A673 (cell line): Measurements from ENCODE around the gene KCMF1. TPM values are rescaled to one million over a fixed set of nuclear protein-coding genes. Genes with fewer than 3 reads are reported as not detected.

Experiments used
- BruUV-seq: library from RNA; stranded (reverse); fragments of 400-500 nt; replicated peaks from 2 replicates; lab custom pipeline; 2021; lab: Mats Ljungman, UMichigan
- CTCF ChIA-PET: fragments of 300-600 bp; sonication (Branson Sonifier 250); formaldehyde crosslinking; loops from one replicate; lab custom pipeline; 2022; ENCODE audit warnings: antibody characterized with exemption; lab: Charles Lee
- POLR2A ChIA-PET: fragments of 300-600 bp; sonication (Branson Sonifier 250); formaldehyde crosslinking; loops from one replicate; lab custom pipeline; 2022; ENCODE audit warnings: antibody characterized with exemption; ENCODE audit not compliant: low non-redundant PET; lab: Charles Lee
- DNase-seq: peaks from one replicate; pipeline ENCODE4 v3.0.0-alpha.2; 2015; ENCODE audit warnings: low spot score
- H3K27ac ChIP-seq: fragments of 200-600 bp; sonication (generic); 2 replicates; pipeline ENCODE4 v1.5.1; 2016; ENCODE audit warnings: mixed run types, low read depth, mild to moderate bottlenecking, mixed read lengths, antibody characterized with exemption, low read length; ENCODE audit not compliant: poor library complexity, severe bottlenecking
- H3K27me3 ChIP-seq: fragments of 200-600 bp; sonication (generic); replicated peaks from 2 replicates; pipeline ENCODE4 v1.6.1; 2017; ENCODE audit warnings: mixed run types, low read depth, mild to moderate bottlenecking, mixed read lengths, antibody characterized with exemption, low read length; ENCODE audit not compliant: insufficient read depth, poor library complexity
- H3K36me3 ChIP-seq: fragments of 200-600 bp; sonication (generic); 2 replicates; pipeline ENCODE4 v1.6.1; 2016; ENCODE audit warnings: mixed run types, mild to moderate bottlenecking, mixed read lengths, antibody characterized with exemption, low read length; ENCODE audit not compliant: insufficient read depth, poor library complexity, severe bottlenecking
- H3K4me1 ChIP-seq: fragments of 200-600 bp; sonication (generic); 2 replicates; pipeline ENCODE4 v1.6.1; 2017; ENCODE audit warnings: mixed run types, mild to moderate bottlenecking, mixed read lengths, antibody characterized with exemption, low read length; ENCODE audit not compliant: insufficient read depth, poor library complexity, severe bottlenecking
- H3K4me3 ChIP-seq: fragments of 200-600 bp; sonication (generic); 2 replicates; pipeline ENCODE4 v1.5.1; 2016; ENCODE audit warnings: low read depth, mixed run types, mild to moderate bottlenecking, mixed read lengths, low read length; ENCODE audit not compliant: poor library complexity, severe bottlenecking
- H3K9me3 ChIP-seq: fragments of 200-600 bp; sonication (generic); 2 replicates; pipeline ENCODE4 v1.6.1; 2016; ENCODE audit warnings: mixed run types, low read depth, mild to moderate bottlenecking, mixed read lengths, antibody characterized with exemption, low read length; ENCODE audit not compliant: poor library complexity, severe bottlenecking
- EZH2 ChIP-seq: fragments of 200-600 bp; sonication (generic); IDR thresholded peaks from 2 replicates; pipeline ENCODE4 v1.6.1; 2017; ENCODE audit warnings: borderline replicate concordance, low read depth, mild to moderate bottlenecking, mixed read lengths, antibody characterized with exemption, low read length; ENCODE audit not compliant: poor library complexity, severe bottlenecking
- intact Hi-C: fragments of 100-400 bp; cut with micrococcal nuclease; formaldehyde crosslinking; loops from one replicate; pipeline ENCODE4 v1.10.0; 2022; ENCODE audit not compliant: unreplicated experiment
- total RNA-seq: library from RNA; stranded (reverse); gene quantifications from 2 replicates; pipeline ENCODE4 v1.2.3, GENCODE V29; 2021
- TF ChIP-seq, protein P1 (sequence below): fragments of 300-800, 200-600 bp; sonication (generic); conservative IDR thresholded peaks from 2 replicates; pipeline ENCODE4 v1.5.1; 2017; ENCODE audit warnings: low read depth, mild to moderate bottlenecking, antibody characterized with exemption, low read length, moderate library complexity, mixed read lengths

KCMF1 gene
- total RNA-seq, 1 experiment from 2014 or later = 110 TPM

DNA sequence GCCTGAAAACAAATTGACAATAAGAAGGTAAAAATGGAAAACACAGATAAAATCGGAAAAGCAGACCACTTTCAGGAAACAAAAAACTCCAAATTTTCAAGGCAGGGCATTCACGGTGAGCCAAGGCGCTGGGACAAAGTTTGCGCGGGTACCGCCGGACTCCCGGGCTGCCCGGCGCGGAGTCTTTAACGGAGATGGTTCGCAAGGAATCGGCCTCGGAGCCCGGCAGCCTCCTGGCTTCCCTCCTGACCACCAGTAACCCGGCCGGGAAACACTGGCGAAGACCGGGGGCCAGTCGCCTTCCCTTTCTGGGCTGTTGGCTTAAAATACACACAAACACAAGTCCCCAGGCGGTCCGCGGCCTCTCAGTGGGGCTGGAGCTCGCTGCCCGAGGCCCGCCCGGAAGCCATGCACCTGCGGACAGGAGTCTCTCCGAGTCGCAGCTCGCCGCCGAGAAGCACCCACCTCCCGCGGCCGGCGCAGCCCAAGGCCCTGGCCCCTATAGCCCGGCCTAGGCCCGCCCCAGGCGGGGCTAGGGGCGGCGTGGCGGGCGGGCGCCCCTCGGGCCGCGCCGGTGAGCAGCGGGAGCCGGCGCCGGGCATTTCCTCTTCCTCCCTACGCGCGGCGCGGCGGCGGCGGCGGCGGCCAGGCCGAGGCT is 622 bp upstream of the KCMF1 start:
- ChIA-PET CTCF (no interaction called here), POLR2A (no interaction called here)
- Histone ChIP-seq H3K27ac (peak overlapping the region; percentile 99), H3K4me1 (no peaks in the 10 kb centered on the region), H3K36me3 (peaks cover 13% of the 10 kb centered on the region), H3K27me3 (no peaks in the 10 kb centered on the region), H3K9me3 (no peaks in the 10 kb centered on the region), H3K4me3 (peak overlapping the region; percentile 97)
- intact Hi-C loops = loop anchor here (1.0 kb wide), 1 partner anchor 45 kb away; no protein-coding TSS in a partner anchor
- no TSS peak for BruUV-seq
- TF ChIP-seq, protein P1, sequence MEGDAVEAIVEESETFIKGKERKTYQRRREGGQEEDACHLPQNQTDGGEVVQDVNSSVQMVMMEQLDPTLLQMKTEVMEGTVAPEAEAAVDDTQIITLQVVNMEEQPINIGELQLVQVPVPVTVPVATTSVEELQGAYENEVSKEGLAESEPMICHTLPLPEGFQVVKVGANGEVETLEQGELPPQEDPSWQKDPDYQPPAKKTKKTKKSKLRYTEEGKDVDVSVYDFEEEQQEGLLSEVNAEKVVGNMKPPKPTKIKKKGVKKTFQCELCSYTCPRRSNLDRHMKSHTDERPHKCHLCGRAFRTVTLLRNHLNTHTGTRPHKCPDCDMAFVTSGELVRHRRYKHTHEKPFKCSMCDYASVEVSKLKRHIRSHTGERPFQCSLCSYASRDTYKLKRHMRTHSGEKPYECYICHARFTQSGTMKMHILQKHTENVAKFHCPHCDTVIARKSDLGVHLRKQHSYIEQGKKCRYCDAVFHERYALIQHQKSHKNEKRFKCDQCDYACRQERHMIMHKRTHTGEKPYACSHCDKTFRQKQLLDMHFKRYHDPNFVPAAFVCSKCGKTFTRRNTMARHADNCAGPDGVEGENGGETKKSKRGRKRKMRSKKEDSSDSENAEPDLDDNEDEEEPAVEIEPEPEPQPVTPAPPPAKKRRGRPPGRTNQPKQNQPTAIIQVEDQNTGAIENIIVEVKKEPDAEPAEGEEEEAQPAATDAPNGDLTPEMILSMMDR = no peak
- no peak for TF ChIP-seq EZH2
- DNase-seq = peak; percentile 74

DNA sequence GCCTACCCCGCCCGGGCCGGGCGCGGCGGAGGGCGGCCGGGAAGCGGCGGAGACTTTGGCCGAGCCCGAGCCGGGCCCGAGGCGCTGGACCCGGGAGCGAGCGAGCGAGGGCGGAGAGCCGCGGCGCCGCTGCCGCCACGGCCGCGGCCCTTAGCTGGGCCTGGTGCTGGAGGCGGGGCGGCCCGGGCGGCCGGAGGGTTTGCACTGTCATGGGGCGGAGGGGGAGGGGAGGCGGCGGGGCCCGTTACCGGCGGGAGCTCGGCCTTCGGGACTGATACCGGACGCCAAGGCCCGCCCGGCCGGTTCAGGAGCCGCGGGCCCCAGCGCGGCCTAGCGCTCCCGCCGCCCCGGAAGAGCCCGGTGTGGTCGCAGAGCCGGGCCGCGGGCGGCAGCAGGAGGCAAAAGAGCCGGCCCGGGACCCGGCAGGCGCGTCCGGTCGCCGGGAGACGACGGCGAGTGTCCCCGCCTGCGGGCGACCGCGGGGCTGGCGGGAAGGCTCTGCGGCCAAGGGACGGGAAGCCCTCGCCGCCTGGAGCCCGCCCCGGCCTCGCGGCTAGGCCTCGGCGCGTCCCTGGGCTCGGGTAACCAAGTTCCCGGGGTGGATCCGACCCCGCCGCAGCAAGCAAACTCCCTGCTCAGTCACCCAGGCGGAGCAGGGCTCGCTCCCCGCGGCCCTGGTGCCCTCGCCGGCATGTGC is 697 bp downstream of the KCMF1 start:
- TF ChIP-seq EZH2 = no peak
- TF ChIP-seq, protein P1 = no peak
- DNase-seq = peak; percentile 69
- H3K36me3 ChIP-seq = peaks cover 5% of the 10 kb centered on the region
- intact Hi-C loops = no loop called here
- POLR2A ChIA-PET = no interaction called here
- CTCF ChIA-PET = interaction anchor here (0.6 kb wide), 1 partner anchor 374 kb away, joined by 6 read pairs; no protein-coding TSS in a partner anchor
- no peaks in the 10 kb centered on the region for H3K9me3 ChIP-seq
- no peaks in the 10 kb centered on the region for H3K27me3 ChIP-seq
- peak overlapping the region; percentile 89 for H3K27ac ChIP-seq
- H3K4me1 ChIP-seq = peaks cover 4% of the 10 kb centered on the region
- no TSS peak for BruUV-seq
- H3K4me3 ChIP-seq = peak overlapping the region; percentile 97

DNA sequence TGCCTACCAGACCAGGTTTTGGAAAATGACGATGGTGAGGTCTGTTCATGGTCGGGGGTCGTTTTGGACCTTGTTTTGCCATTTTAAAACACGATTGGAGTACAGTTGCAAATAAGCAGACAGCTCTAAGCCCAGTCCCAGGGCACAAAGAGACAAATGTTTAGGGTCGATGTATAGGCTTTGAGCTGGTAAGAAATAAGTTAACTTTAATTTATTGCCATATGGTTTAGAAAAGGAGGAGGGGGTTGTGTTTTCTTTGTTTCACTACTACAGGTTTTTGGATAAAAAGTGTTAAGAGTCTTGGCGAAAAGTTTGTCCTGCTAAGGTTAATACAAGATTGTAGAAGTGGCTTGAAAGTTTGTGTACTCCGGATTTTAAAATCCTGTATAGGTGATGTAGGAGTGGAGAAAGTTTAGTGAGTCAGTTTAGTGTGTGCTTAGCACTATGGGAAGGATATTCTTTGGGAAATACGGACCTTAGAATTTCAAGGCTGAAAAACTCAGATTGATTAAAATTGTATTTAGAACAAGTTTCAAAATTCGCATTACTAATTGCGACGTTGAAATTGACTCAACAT is 1.3 kb downstream of the KCMF1 start:
- ChIA-PET POLR2A (no interaction called here), CTCF (no interaction called here)
- Histone ChIP-seq H3K9me3 (no peaks in the 10 kb centered on the region), H3K4me3 (peak overlapping the region; percentile 97), H3K36me3 (no peaks in the 10 kb centered on the region), H3K27ac (peak overlapping the region; percentile 89), H3K27me3 (no peaks in the 10 kb centered on the region), H3K4me1 (peaks cover 4% of the 10 kb centered on the region)
- intact Hi-C loops = no loop called here
- no TSS peak for BruUV-seq
- no peak for DNase-seq
- TF ChIP-seq EZH2 = no peak
- TF ChIP-seq, protein P1 = no peak
